ENCODE data around the gene DBNDD1.

Gene DBNDD1

DNA sequence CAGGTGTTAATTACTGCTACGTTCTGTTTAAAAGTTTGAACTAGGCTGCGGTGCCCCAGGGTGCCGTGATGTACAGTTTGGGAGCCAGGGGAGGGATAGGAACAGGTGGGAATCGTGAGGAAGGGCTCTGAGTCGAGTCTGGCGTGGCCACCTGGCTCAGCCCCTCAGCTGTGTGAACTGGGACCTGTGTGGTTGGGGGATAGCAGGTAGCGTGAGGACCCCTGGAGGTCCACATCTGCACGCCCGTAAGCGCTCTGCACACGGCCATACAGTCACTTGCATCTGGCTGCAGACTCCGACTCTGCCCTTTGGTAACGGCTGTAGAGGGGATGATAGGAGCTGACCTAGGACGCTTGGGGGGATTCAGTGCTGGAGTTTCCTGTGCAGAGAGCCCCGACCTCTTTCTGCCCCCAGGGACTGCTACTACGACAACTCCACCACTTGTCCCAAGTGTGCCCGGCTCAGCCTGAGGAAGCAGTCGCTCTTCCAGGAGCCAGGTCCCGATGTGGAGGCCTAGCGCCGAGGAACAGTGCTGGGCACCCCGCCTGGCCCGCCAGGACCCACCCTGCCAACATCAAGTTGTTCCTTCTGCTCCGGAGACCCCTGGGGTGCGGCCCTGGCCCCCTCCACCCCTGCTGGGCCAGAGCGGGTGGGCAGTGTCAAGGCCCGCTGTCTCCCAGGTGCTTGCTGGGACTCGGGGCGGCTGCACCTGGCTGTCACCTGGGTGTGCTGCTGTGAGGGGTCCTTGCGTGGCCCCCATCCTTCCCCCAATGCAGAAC is 53.6 kb downstream of the DBNDD1 start:
- no peak for DNase-seq (ENCODE audit: extremely low read depth in 1 of 2, low read depth in 1 of 2)

DNA sequence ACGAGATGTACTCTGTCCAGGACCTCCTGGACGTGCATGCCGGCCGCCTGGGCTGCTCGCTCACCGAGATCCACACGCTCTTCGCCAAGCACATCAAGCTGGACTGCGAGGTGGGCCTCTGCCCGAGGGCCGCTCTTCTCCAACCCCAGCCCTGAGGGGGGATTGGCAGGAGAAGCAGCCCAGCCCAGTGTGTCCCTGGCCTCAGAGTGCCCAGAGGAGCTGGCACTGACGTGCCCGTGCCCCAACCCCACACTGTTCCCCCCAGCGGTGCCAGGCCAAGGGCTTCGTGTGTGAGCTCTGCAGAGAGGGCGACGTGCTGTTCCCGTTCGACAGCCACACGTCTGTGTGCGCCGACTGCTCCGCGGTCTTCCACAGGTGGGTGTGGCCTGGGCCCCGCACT is 55.1 kb downstream of the DBNDD1 start:
- DNase-seq (ENCODE audit: extremely low read depth in 1 of 2, low read depth in 1 of 2) = no peak

DNA sequence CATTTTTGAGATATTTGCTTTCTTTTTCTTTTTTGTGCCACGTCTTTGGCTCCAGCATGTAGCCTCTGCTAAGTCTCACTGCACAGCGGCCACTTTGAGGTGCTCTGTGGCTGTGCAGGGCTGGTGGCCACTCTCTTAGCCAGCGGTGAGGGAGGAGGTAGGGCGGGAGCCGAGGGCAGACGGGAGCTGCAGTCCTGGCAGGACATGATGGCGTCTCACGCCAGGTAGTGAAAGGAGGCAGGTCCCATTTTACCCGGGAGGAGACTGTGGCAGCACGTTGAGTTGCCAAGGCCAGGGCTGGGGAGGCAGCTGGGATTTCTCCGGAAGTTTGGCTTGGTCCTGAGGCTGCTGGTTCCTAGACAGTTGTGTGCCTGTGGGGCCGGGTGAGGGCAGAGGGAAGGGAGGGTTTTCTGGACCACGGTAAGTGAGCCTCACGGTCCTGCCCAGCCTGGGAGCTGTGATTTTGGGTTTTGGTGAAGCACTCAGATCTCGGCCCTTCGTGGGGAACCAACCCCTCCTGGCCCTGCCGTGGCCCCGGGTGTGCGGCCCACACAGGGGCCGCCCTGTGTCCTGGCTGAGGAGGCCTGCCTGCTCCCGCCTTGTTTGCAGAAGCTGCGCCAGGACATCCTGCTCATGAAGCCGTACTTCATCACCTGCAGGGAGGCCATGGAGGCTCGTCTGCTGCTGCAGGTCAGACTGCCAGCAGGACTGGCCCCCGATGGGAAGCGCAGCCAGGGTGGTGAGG is 56.3 kb downstream of the DBNDD1 start:
- DNase-seq (ENCODE audit: extremely low read depth in 1 of 2, low read depth in 1 of 2) = no peak

DNA sequence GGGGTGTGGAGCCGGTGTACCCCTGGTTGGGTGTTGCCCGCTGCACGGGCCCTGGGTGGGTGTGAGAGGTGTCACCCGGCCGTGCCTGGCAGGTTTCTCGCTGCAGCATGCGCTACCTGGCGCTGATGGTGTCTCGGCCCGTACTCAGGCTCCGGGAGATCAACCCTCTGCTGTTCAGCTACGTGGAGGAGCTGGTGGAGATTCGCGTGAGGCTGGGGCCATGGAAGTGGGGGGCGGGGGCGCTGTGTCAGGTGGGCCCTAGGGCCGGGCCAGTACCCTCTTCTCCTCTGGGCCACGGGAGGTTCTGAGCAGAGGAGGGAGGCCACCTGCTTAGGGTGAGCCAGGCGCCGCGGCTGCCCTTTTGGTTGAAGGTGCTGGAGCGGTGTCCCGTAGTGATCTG is 57.3 kb downstream of the DBNDD1 start:
- DNase-seq (ENCODE audit: extremely low read depth in 1 of 2, low read depth in 1 of 2) = no peak

DNA sequence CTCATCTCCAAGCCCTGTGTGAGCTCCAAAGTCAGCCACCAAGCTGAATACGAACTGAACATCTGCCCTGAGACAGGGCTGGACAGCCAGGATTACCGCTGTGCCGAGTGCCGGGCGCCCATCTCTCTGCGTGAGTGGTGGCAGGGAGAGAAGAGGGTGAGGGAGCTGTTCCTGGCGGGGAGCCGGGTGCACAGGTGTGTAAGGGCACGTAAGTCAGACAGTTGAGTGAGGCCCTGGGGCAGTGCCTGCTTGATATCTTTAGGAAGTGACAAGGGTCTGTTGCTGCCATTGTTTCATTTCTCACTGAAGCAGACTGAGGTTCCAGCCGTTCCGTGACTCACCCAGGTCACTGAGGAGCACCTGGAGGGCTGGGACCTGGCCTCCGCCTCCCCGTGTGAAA is 58.3 kb downstream of the DBNDD1 start:
- DNase-seq (ENCODE audit: extremely low read depth in 1 of 2, low read depth in 1 of 2) = no peak

DNA sequence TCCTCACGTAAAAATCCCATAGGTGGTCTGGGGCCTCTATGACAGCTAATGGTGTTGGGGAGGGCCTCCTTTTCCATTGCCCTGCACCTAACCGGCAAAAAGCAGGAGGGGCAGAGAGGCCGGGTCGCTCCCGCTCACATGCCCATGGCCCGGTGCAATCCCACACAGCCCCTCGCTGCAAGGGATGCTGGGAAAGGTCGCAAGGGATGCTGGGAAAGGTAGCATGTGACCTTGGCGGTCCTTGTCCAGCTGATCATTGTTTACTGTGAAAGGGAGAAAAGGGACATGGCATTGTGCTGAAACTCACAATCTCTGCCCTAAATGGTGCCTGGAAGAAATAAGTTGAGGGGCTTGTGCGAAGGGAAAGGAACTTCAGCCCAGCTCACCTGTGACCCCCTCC is 60.7 kb downstream of the DBNDD1 start:
- DNase-seq (ENCODE audit: extremely low read depth in 1 of 2, low read depth in 1 of 2) = no peak

DNA sequence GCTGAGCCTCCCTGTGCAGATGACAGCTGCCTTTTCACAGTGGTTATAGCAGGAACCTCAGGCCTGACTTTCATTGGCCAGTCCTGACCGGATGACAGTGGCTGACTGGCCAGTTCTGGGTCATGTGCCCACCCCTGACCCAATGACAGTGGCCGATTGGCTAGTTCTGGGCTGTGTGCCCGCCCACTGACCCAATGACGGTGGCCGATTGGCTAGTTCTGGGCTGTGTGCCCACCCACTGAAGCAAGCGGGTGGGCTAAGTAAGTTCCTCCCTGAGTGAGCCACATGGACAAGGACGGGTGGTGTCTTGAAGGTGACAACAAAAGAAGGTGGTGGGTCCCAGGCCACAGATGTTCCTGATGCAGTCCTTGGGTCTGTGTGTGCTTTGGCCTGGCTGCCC is 61.2 kb downstream of the DBNDD1 start:
- no peak for DNase-seq (ENCODE audit: extremely low read depth in 1 of 2, low read depth in 1 of 2)

DNA sequence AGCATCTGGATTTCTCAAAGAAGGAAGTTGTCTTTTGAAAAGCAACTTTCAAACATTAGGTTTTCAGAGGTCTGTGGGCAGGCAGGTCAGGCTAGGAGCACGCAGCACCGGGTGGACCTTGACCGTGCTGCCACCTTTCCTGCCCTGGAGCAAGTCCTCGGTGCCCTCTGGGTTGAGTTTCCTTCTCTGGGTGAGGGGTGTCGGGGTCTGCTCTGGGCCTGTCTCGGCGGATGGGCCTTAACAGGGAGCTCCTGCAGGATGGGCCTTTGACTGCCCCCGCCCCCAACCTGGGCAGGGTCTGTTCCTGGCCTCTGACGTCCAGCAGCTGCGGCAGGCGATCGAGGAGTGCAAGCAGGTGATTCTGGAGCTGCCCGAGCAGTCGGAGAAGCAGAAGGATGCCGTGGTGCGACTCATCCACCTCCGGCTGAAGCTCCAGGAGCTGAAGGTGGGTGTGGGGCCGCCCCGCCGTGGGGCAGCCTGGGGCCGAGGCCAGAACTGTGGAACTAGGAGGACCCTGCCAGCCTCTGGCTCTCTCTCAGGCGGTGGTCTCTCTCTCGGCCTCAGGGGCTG is 62.0 kb downstream of the DBNDD1 start:
- no peak for DNase-seq (ENCODE audit: extremely low read depth in 1 of 2, low read depth in 1 of 2)

DNA sequence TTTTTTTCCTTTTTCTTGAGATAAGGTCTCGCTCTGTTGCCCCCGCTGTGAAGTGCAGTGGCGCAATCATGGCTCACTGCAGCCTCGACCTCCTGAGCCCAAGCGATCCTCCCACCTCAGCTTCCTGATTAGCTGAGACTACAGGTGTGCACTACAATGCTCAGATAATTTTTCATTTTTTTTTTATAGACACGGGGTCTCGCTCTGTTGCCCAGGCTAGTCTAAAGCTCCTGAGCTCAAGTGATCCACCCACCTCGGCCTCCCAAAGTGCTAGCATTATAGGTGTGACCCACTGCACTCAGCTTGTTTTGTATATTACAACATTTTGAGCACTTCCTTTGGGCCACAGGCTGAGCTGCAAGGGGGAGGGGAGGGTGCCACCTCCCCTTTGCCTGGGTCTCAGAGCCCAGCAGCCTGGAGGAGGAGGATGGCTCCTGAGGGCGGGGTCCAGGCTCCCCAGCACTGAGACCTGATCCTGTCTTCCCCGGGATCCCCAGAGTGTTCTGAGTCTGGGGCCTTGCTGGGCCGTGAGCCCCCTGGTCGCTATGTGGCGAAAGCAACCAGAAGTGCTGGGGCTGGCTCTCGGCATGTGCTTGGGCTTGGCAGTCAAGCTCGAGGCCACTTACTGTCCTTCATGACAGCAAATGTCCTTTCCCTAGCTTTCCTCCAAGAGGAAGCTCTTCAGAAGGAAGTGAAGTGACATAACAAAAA is 62.6 kb downstream of the DBNDD1 start:
- DNase-seq (ENCODE audit: extremely low read depth in 1 of 2, low read depth in 1 of 2) = no peak

DNA sequence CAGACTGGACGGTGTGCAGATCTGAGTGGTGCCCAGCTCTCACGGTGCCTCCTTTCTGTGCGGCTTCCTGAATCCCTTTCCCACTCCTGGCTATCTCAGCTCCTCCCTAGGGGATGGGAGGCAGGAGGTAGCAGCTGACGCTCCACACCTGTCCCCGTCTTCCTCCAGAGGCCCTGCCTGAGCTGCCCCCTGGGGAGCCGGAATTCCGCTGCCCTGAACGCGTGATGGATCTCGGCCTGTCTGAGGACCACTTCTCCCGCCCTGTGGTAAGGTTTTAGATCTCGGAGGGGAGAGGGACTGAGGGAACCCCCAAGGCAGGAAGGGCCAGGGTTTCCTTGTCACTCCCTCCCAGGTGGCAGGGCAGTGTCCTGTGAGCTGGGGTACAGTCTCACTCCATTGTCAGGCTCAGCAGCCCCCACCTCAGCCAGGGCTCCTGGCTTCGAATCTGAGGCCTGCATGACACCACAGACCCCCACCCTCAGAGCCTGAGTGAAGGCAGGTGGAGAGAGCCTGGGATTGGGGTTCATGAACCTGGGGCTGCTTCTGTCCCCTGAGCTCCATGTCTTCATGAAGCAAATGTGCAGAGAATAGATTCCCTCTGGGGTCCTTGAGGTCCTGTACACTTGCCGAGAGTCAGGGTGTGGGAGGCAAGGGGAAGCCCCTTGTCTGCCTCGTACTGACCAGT is 64.1 kb downstream of the DBNDD1 start:
- DNase-seq (ENCODE audit: extremely low read depth in 1 of 2, low read depth in 1 of 2) = no peak

Data from stimulated activated CD8-positive, alpha-beta memory T cell treated with anti-CD3 and anti-CD28 coated beads, Interleukin-7, amount 100 ng/mL, for 48 hours (primary cell).